Epithelial cell of esophagus (primary cell): ENCODE data around the gene ARFGEF2.

ENCODE experiments used
- DNase-seq: peaks from one replicate; pipeline ENCODE4 v3.0.0; 2010; ENCODE audit warnings: low read depth
- H3K4me3 ChIP-seq: 2 replicates; pipeline ENCODE4 v1.5.1; 2011; ENCODE audit warnings: mild to moderate bottlenecking, low read length, control low read depth
- TF ChIP-seq, protein P1 (sequence below): IDR thresholded peaks from 2 replicates; pipeline ENCODE4 v1.5.1; 2011; ENCODE audit warnings: low read depth, mild to moderate bottlenecking, low read length, control low read depth, inconsistent platforms; ENCODE audit not compliant: insufficient read depth; ENCODE audit errors: missing control alignments

ARFGEF2 gene

GRCh38 chr20:48908656-48909319 lies 12.7 kb upstream of the ARFGEF2 start:
- no peak overlapping the region for H3K4me3 ChIP-seq
- no peak for DNase-seq
- TF ChIP-seq, protein P1, sequence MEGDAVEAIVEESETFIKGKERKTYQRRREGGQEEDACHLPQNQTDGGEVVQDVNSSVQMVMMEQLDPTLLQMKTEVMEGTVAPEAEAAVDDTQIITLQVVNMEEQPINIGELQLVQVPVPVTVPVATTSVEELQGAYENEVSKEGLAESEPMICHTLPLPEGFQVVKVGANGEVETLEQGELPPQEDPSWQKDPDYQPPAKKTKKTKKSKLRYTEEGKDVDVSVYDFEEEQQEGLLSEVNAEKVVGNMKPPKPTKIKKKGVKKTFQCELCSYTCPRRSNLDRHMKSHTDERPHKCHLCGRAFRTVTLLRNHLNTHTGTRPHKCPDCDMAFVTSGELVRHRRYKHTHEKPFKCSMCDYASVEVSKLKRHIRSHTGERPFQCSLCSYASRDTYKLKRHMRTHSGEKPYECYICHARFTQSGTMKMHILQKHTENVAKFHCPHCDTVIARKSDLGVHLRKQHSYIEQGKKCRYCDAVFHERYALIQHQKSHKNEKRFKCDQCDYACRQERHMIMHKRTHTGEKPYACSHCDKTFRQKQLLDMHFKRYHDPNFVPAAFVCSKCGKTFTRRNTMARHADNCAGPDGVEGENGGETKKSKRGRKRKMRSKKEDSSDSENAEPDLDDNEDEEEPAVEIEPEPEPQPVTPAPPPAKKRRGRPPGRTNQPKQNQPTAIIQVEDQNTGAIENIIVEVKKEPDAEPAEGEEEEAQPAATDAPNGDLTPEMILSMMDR: no peak

- DNase-seq: no peak
- TF ChIP-seq, protein P1: no peak
- H3K4me3 ChIP-seq: no peak overlapping the region
Observed at GRCh38 chr20:48909910-48910309, 11.6 kb upstream of the ARFGEF2 start.

- H3K4me3 ChIP-seq: no peak overlapping the region
- TF ChIP-seq, protein P1: no peak
- DNase-seq: no peak
Observed at GRCh38 chr20:48910347-48910781, 11.1 kb upstream of the ARFGEF2 start.

DNA sequence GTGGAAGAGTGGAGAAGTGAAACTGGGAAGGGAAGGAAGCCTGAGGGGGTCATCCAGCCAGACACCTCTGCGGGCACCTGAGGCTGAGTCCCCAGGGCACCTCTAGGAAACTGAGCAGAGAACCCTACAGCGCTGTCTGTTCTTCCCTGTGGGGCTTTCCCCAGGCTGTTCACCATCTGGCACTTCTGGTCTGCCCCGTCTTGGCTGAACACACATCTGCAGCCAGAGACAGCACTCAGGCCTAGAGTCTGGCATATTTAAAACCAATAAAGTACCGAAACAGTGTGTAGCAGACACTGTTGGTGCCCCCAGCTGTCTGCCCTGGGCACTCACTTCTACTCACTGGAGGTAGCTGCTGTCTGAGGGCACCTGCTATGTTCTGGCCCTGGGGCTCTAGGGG lies 9.4 kb upstream of the ARFGEF2 start:
- H3K4me3 ChIP-seq: no peak overlapping the region
- TF ChIP-seq, protein P1: no peak
- no peak for DNase-seq

DNA sequence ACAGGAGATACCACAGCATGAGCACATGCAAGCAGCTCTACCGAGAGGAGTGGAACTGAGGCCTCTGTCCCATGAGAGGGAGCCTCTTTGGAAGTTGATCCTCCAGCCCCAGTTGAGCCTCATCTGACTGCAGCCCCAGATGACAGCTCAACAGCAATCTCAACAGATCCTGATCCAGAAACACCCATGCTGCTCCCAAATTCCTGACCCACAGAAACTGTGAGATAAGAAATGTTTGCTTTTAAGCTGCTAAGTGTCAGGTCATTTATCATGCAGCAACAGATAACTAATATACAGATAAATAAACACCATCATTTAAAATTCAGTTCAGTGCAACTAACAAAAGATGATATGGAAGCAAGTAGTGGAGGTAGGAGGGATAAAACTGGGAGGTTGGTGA lies 4.8 kb upstream of the ARFGEF2 start:
- TF ChIP-seq, protein P1: no peak
- H3K4me3 ChIP-seq: no peak overlapping the region
- no peak for DNase-seq

GRCh38 chr20:48919336-48919881 lies 2.1 kb upstream of the ARFGEF2 start:
- H3K4me3 ChIP-seq: no peak overlapping the region
- DNase-seq: no peak
- TF ChIP-seq, protein P1: no peak
